Measurements from ENCODE around the gene FAM120B. TPM values are rescaled to one million over a fixed set of nuclear protein-coding genes. Genes with fewer than 3 reads are reported as not detected.
A peak's percentile ranks its signal among the peaks of the same experiment; 100 is the strongest.

FAM120B gene
- total RNA-seq, 3 donors from 2014 or later (not counting 1 experiment from before 2014, with no cell fraction given), result 37.8 to 55.6 (median 39.9) TPM

- Histone ChIP-seq H3K4me3 (ENCODE audit: low read length) (no peak overlapping the region), H3K27ac (ENCODE audit: low read length) (no peak overlapping the region), H3K27me3 (ENCODE audit: control insufficient read depth, insufficient read depth, low read length) (no peaks in the 10 kb centered on the region), H3K36me3 (ENCODE audit: control insufficient read depth, insufficient read depth, low read length) (peaks cover 4% of the 10 kb centered on the region), H3K9me3 (ENCODE audit: control insufficient read depth, insufficient read depth, low read length) (no peaks in the 10 kb centered on the region), H3K4me1 (ENCODE audit: control insufficient read depth, insufficient read depth, low read length) (peaks cover 4% of the 10 kb centered on the region)
- ATAC-seq (no peak), DNase-seq (no peak)
- H3K9me3 Mint-ChIP-seq, result no peaks in the 10 kb centered on the region
- intact Hi-C loops (cut with micrococcal nuclease), result loop anchor here (5.0 kb wide), 1 partner anchor 134 kb away; no protein-coding TSS in a partner anchor
- no peaks in the 10 kb centered on the region for H3K27me3 Mint-ChIP-seq (ENCODE audit: low read depth in 2 of 2)
- WGBS (ENCODE audit: insufficient coverage), result 93% methylated on average over 8 of the region's 8 CpGs
- no peak overlapping the region for H3K4me3 Mint-ChIP-seq
- H3K4me1 Mint-ChIP-seq, result peaks cover 10 to 34% of the 10 kb centered on the region in 2 donors
- peak overlapping the region in 1 of 2 donors; percentile 4 for H3K27ac Mint-ChIP-seq
- peaks cover under 1% of the 10 kb centered on the region for H3K36me3 Mint-ChIP-seq
- no peak for TF ChIP-seq CTCF (IDR thresholded peaks at IDR 0.05)
Measured at GRCh38 chr6:170383466-170384035, 77.0 kb downstream of the FAM120B start.

GRCh38 chr6:170385506-170385905, 78.9 kb downstream of the FAM120B start:
- H3K4me1 Mint-ChIP-seq, result peaks cover 0 to 16% of the 10 kb centered on the region in 2 donors
- no peaks in the 10 kb centered on the region for H3K27me3 ChIP-seq (ENCODE audit: control insufficient read depth, insufficient read depth, low read length)
- intact Hi-C loops (cut with micrococcal nuclease), result no loop called here
- H3K4me1 ChIP-seq (ENCODE audit: control insufficient read depth, insufficient read depth, low read length), result no peaks in the 10 kb centered on the region
- no peaks in the 10 kb centered on the region for H3K9me3 Mint-ChIP-seq
- WGBS (ENCODE audit: insufficient coverage), result 99% methylated on average over 5 of the region's 5 CpGs
- peaks cover 20% of the 10 kb centered on the region for H3K36me3 Mint-ChIP-seq
- H3K27ac ChIP-seq (ENCODE audit: low read length), result no peak overlapping the region
- H3K27me3 Mint-ChIP-seq (ENCODE audit: low read depth in 2 of 2), result no peaks in the 10 kb centered on the region
- H3K9me3 ChIP-seq (ENCODE audit: control insufficient read depth, insufficient read depth, low read length), result no peaks in the 10 kb centered on the region
- no peak for ATAC-seq
- H3K36me3 ChIP-seq (ENCODE audit: control insufficient read depth, insufficient read depth, low read length), result peaks cover 20% of the 10 kb centered on the region
- H3K27ac Mint-ChIP-seq, result no peak overlapping the region
- no peak overlapping the region for H3K4me3 Mint-ChIP-seq
- TF ChIP-seq CTCF (IDR thresholded peaks at IDR 0.05), result no peak
- no peak overlapping the region for H3K4me3 ChIP-seq (ENCODE audit: low read length)
- no peak for DNase-seq

GRCh38 chr6:170388113-170388512, 81.6 kb downstream of the FAM120B start:
- no peaks in the 10 kb centered on the region for H3K27me3 Mint-ChIP-seq (ENCODE audit: low read depth in 2 of 2)
- H3K4me3 Mint-ChIP-seq, result no peak overlapping the region
- intact Hi-C loops (cut with micrococcal nuclease), result no loop called here

More at GRCh38 chr6:170388113-170388512, 81.6 kb downstream of the FAM120B start:
- no peak for TF ChIP-seq CTCF (IDR thresholded peaks at IDR 0.05)
- Histone ChIP-seq H3K27ac (ENCODE audit: low read length) (no peak overlapping the region), H3K4me3 (ENCODE audit: low read length) (no peak overlapping the region), H3K4me1 (ENCODE audit: control insufficient read depth, insufficient read depth, low read length) (no peaks in the 10 kb centered on the region), H3K27me3 (ENCODE audit: control insufficient read depth, insufficient read depth, low read length) (no peaks in the 10 kb centered on the region), H3K36me3 (ENCODE audit: control insufficient read depth, insufficient read depth, low read length) (peaks cover 36% of the 10 kb centered on the region), H3K9me3 (ENCODE audit: control insufficient read depth, insufficient read depth, low read length) (no peaks in the 10 kb centered on the region)
- DNase-seq (no peak), ATAC-seq (no peak)
- Mint-ChIP-seq H3K4me1 (no peaks in the 10 kb centered on the region), H3K36me3 (peaks cover 20% of the 10 kb centered on the region), H3K9me3 (no peaks in the 10 kb centered on the region), H3K27ac (peak overlapping the region in 1 of 2 donors; percentile 34)
- WGBS (ENCODE audit: insufficient coverage), result 87% methylated on average over 8 of the region's 8 CpGs

Data from natural killer cell (primary cell).